PC-9 (cell line): ENCODE results near the gene AKR1C3.
"Not testable (repeated sequence)": the region's sequence is repeated elsewhere in the genome, so short reads cannot be mapped to it uniquely, and the experiment has no call there.

ENCODE experiments used
- EZH2 ChIP-seq: fragments of 200-600 bp; sonication (generic); IDR thresholded peaks from 2 replicates; pipeline ENCODE4 v1.8.0; 2017; ENCODE audit warnings: antibody characterized with exemption, low read depth
- TF ChIP-seq, protein P1 (sequence below): fragments of 200-600 bp; sonication (generic); conservative IDR thresholded peaks from 2 replicates; pipeline ENCODE4 v1.6.1; 2017; ENCODE audit warnings: mixed run types, antibody characterized with exemption, mild to moderate bottlenecking, moderate library complexity

DNA sequence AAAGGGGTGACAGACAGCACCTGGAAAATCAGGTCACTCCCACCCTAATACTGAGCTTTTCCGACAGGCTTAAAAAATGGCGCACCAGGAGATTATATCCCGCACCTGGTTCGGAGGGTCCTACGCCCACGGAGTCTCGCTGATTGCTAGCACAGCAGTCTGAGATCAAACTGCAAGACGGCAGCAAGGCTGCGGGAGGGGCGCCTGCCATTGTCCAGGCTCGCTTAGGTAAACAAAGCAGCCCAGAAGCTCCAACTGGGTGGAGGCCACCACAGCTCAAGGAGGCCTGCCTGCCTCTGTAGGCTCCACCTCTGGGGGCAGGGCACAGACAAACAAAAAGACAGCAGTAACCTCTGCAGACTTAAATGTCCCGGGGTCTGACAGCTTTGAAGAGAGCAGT, 15.6 kb downstream of the AKR1C3 start:
- TF ChIP-seq, protein P1, sequence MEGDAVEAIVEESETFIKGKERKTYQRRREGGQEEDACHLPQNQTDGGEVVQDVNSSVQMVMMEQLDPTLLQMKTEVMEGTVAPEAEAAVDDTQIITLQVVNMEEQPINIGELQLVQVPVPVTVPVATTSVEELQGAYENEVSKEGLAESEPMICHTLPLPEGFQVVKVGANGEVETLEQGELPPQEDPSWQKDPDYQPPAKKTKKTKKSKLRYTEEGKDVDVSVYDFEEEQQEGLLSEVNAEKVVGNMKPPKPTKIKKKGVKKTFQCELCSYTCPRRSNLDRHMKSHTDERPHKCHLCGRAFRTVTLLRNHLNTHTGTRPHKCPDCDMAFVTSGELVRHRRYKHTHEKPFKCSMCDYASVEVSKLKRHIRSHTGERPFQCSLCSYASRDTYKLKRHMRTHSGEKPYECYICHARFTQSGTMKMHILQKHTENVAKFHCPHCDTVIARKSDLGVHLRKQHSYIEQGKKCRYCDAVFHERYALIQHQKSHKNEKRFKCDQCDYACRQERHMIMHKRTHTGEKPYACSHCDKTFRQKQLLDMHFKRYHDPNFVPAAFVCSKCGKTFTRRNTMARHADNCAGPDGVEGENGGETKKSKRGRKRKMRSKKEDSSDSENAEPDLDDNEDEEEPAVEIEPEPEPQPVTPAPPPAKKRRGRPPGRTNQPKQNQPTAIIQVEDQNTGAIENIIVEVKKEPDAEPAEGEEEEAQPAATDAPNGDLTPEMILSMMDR: not testable (repeated sequence)
- not testable (repeated sequence) for TF ChIP-seq EZH2
